ENCODE measurements around the gene DNAJC27.
A peak's percentile ranks its signal among the peaks of the same experiment; 100 is the strongest.

The DNAJC27 gene

GRCh38 chr2:24929230-24929629, 42.5 kb downstream of the DNAJC27 start:
- no peak for DNase-seq (ENCODE audit: low read depth, low spot score)
- H3K27ac ChIP-seq = no peak overlapping the region

GRCh38 chr2:24928036-24928435, 43.7 kb downstream of the DNAJC27 start:
- DNase-seq (ENCODE audit: low read depth, low spot score) = no peak

DNA sequence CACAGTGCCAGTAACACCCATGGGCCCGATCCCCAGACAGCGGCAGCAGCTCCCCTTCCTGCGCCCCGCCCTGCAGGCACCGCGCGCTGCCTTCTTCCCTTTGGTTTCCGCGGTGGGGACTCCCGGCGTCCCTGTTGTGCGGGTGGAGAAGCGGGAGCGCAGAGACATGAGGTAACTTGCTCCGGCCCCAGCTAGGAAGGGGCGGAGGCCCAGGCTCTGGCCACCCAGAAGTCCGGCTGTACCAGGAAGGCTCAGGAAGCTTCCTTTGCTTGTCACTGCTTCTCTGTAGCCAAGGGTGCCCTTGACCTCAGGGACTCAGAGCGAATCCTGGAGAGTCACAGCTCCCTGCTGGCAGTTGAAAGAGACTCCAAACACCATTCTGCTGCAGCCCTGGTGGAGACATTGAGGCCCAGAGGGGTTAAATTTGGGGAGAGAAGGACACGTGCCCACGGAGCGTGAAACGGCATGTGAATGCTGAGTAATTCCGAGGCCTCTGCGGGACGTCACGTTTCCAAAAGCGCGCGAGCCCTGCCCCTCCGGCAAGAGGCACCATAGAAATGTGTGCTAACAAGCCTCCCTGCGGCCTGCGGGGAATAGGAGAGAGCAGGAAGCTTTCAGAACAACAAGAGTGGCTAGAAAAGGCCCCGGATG, 45.0 kb downstream of the DNAJC27 start:
- no peak overlapping the region for H3K27ac ChIP-seq
- no peak for DNase-seq (ENCODE audit: low read depth, low spot score)

More at GRCh38 chr2:24928036-24928435, 43.7 kb downstream of the DNAJC27 start:
- no peak overlapping the region for H3K27ac ChIP-seq

- no peak for DNase-seq (ENCODE audit: low read depth, low spot score)
- H3K27ac ChIP-seq = no peak overlapping the region
Observed at GRCh38 chr2:24926220-24926601, 45.5 kb downstream of the DNAJC27 start.

- no peak overlapping the region for H3K27ac ChIP-seq
- no peak for DNase-seq (ENCODE audit: low read depth, low spot score)
Observed at GRCh38 chr2:24925815-24926214, 45.9 kb downstream of the DNAJC27 start.

DNA sequence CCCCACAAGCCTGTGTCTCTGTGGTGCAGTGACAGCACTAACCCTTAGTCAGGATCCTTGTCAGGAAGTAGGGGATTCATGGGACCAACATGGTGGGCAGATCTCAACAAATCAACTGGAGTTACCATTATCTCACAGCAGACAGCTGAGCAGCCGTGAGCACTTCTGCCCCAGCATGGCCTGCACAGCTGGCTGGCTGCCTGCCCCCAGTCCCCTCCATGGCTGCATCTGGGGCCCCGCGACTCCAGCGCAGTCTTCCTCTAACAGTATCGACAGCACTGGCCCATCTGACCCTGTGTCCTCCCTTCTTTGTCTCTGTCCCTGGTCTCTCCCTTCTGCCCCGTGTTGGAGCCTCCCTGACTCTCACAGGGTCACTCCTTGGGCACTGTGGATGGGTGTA, 47.0 kb downstream of the DNAJC27 start:
- DNase-seq (ENCODE audit: low read depth, low spot score) = no peak
- H3K27ac ChIP-seq = no peak overlapping the region

DNA sequence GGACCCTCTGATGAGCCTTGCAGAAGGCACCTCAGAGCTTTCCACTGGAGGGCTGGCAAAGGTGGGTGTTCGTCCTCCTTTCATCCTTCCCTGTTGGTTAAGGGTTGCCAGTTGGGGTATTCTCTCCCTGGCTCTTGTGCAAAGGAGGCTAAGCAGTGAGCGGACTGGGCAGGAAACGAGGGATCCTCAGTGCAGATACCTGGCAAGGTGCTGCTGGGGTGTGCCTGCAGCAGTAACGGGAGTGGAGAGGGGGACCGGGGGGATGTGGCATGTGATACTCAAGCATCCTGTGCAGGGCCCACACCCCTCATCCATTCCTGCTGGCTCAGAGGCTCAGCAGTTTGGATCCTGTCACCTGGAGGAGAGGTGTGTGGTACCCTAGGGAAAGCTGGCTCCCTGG, 47.5 kb downstream of the DNAJC27 start:
- no peak for DNase-seq (ENCODE audit: low read depth, low spot score)
- H3K27ac ChIP-seq = no peak overlapping the region

- H3K27ac ChIP-seq = no peak overlapping the region
- no peak for DNase-seq (ENCODE audit: low read depth, low spot score)
Observed at GRCh38 chr2:24923106-24923505, 48.6 kb downstream of the DNAJC27 start.

- DNase-seq (ENCODE audit: low read depth, low spot score) = no peak
- H3K27ac ChIP-seq = no peak overlapping the region
Observed at GRCh38 chr2:24922556-24922955, 49.2 kb downstream of the DNAJC27 start.

DNA sequence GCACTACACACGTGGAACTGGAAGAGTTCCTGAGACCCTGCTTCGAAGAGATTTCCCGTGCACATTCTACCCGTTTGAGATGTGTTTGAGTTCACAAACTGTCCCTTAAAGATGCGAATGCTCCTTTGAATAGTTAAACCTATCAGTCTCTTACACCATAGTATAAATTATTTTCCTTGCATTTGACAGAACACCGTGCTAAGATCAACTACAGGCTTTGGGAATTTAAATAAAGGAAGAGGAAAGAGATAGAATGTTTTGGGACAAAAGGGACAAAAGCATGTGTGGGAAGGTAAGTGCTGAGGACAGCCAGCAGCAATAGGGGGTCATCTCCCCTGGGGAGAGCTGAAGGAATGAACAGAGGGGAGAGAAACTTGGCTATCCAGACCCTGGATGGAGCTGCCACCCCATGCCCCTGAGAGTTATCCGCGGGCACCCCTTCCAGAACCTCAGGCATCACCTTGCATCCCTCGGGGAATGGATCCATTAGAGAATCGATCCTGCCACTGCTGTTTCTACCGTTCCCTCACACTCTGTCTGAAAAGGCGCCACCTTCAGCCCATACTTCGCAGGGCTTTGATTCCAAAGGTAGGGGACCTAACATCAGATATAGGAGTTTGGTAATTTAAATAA, 50.8 kb downstream of the DNAJC27 start:
- no peak for DNase-seq (ENCODE audit: low read depth, low spot score)
- no peak overlapping the region for H3K27ac ChIP-seq

DNA sequence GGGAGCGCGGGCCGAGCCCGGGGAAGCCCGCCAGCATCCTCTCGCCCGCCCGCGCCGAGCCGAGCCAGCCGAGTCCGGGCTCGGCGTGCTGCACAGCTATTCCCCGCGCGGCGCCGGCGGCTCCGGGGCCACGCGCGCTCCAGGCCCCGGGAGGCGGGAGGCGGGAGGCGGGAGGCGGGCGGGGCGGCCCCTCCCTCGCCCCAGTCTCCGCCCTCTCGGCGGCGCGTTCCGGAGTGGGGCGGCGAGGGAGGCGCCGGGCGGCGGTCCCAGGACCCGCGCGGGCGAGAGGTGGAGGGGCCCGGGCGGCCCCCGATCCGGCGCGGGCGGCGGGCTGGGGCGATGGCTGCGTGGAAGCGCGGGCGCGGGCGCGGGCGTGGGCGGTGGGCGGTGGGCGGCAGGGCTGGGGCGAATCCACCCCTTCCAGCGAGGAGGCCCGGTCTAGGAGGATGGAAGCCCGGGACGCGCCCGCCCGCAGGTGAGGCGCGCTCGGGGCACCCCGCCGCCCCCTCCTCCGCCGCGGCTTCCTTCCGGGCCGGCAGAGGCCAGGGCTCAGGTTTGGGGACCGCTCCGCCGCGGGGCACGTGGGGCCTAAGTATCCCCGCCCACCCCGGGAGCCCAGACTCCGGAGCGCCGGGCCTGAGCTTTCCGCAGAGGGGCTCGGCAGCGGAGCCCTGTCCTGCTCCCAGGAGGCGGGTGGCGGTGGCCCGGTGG, 51.5 kb downstream of the DNAJC27 start, which contains the start of gene ADCY3:
ADCY3 (minus strand) TSS at position 140 of the 711 bp plus-strand sequence. CDS start 1,250 bp downstream, outside the sequence.
- no peak for DNase-seq (ENCODE audit: low read depth, low spot score)
- peak within 1 kb of the TSS; percentile 35 for H3K27ac ChIP-seq

DNA sequence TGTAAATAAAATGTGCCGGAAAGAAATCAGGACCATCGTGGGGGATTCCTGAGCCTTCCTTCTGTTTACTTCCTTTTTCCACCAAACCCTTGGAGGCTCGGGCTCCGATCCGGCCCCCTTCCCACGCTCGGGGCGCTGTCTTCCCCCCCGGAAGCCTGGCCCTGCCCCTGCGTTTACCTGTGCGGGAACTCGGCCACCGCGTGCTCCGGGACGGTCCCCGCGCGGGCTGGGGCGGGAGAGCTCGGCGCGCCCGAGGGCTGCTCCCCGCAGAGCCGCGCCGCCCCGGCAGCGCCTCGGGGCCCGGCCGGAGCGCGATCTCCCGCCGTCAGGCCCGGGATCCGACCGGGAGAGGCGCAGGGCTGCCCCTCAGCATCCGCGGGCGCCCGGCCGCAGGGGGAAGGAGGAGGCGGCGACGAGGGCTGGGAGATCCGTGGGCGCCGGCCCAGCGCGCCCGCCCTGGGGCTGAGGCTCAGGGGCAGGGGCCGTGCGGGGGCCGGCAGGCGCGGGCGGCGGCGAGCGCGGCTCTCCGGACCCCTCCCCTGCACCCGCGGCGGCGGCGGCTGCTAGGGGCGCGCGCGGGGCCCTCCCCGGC, 52.2 kb downstream of the DNAJC27 start:
- peak overlapping the region; percentile 35 for H3K27ac ChIP-seq
- no peak for DNase-seq (ENCODE audit: low read depth, low spot score)

DNA sequence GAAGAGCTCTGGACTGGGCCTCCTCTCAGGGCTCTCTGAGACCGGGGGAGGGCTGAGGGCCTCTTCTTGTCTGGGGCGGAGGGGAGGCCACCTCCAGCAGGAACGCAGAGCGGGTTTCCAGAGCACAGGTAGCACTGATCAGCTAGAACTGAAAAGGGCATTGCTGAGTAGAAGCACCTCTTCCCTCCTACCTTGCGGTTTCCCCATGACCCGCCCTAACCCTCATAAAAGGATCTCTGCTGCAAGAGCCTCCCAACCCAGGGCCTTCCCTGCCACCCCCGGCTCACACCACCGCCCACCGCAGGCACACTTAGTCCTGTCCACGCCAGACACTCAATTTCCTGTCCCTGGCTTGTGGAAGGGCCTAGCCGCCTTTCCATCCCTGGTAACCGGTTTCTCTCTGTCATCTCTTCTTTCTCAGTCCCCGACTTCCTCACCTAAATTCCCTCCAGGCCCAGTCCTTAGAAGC, 52.7 kb downstream of the DNAJC27 start:
- H3K27ac ChIP-seq = peak overlapping the region; percentile 35

GRCh38 chr2:24918326-24919036, 53.3 kb downstream of the DNAJC27 start:
- no peak for DNase-seq (ENCODE audit: low read depth, low spot score)
- no peak overlapping the region for H3K27ac ChIP-seq

More for the DNA sequence above, 52.7 kb downstream of the DNAJC27 start:
- no peak for DNase-seq (ENCODE audit: low read depth, low spot score)

DNA sequence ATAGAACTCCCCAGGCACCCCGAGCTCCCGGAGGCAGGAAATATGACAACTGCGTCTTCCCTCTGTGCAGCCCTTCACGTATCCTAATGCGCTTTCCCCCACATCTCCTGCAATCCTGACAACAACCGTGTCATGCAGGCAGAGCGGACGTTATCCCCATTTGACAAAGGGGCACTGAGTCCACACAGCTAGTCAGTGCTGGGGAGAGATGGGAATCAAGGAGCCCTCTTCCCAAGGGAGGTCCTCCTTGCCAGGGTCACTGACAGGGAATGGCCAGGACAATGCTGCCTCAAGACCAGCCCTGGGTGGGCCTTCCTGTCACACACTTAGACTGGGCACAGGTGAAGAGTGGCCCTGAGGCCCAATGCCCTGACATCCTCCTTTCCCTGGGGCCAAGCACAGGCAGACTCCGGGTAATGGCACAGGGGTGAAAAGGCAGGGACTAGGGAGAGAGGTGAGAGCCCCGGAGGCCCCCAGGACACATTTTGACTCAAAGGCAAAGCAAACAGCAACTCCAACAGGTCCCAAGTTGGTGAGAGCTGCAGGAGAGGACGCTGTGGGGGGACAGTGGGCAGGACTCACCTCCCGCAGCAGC, 53.9 kb downstream of the DNAJC27 start:
- no peak for DNase-seq (ENCODE audit: low read depth, low spot score)
- no peak overlapping the region for H3K27ac ChIP-seq

GRCh38 chr2:24917086-24917485, 54.7 kb downstream of the DNAJC27 start:
- no peak for DNase-seq (ENCODE audit: low read depth, low spot score)
- H3K27ac ChIP-seq = no peak overlapping the region

DNA sequence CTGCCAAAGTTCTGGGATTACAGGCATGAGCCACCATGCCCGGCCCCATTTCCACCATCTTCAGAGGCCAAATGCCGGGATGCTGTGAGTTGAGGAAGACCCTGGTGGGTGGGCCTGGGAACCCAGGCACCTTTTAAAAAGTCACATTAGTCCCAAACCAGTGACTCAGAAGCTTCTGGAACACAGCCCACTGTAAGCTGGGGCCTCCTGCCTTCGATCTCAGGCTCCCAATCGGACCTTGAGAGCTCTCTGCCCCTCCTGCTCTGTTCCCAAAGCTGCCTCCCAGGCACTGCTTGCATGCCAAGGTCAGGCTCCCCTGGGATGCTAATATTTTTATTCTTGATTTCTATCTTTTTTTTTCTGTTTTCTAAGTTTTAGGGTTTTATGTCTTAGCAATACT, 56.0 kb downstream of the DNAJC27 start:
- no peak for DNase-seq (ENCODE audit: low read depth, low spot score)
- H3K27ac ChIP-seq = no peak overlapping the region

DNA sequence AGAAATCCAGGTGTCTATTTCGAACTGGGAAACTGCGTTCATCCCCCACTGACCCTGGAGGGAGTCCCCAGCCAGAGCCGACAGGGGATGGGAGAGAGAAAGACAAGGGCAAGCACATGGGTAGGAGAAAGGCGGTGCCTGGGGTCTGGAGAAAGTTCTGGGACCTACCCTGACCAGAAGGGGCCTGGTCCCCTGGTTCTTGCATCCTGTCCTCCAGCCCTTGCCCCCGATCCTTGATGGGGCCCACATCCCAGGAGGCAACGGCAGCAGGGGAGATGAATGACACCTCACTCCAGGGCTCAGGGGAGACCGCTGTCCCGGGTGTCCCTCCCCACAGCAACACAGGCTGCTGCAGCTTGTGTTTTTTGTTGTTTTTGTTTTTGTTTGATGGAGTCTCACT, 56.6 kb downstream of the DNAJC27 start:
- H3K27ac ChIP-seq = no peak overlapping the region
- DNase-seq (ENCODE audit: low read depth, low spot score) = no peak

GRCh38 chr2:24914713-24915112, 57.0 kb downstream of the DNAJC27 start:
- DNase-seq (ENCODE audit: low read depth, low spot score) = no peak

GRCh38 chr2:24913911-24914310, 57.8 kb downstream of the DNAJC27 start:
- no peak overlapping the region for H3K27ac ChIP-seq
- DNase-seq (ENCODE audit: low read depth, low spot score) = no peak

More at GRCh38 chr2:24914713-24915112, 57.0 kb downstream of the DNAJC27 start:
- H3K27ac ChIP-seq = no peak overlapping the region
